T follicular helper cell (primary cell): Measurements from ENCODE around the gene PPL.
"Not testable (repeated sequence)": the region's sequence is repeated elsewhere in the genome, so short reads cannot be mapped to it uniquely, and the experiment has no call there.

Experiments used
- DNase-seq: peaks from one replicate; pipeline ENCODE4 v3.0.0-alpha.2; 2020; ENCODE audit warnings: low read depth

PPL gene

GRCh38 chr16:4960579-4960978 lies 23.6 kb upstream of the PPL start:
- no peak for DNase-seq

- DNase-seq, result no peak
These were observed 21.8 kb upstream of the PPL start for GRCh38 chr16:4958510-4959438.

- peak; percentile 89 for DNase-seq
These were observed 21.0 kb upstream of the PPL start, which contains the start of gene SEC14L5 for GRCh38 chr16:4957720-4958509. Gene SEC14L5, plus strand, starts transcription at chr16:4958330. Its CDS starts 994 bp downstream, at chr16:4959324.

- DNase-seq, result no peak
These were observed 20.4 kb upstream of the PPL start for GRCh38 chr16:4957420-4957719.

GRCh38 chr16:4954714-4955113 lies 17.8 kb upstream of the PPL start:
- DNase-seq, result no peak

GRCh38 chr16:4951583-4951982 lies 14.6 kb upstream of the PPL start:
- DNase-seq, result not testable (repeated sequence)

GRCh38 chr16:4949986-4950385 lies 13.0 kb upstream of the PPL start:
- no peak for DNase-seq

- DNase-seq, result no peak
These were observed 12.2 kb upstream of the PPL start for GRCh38 chr16:4948903-4949766.

GRCh38 chr16:4947722-4948503 lies 11.0 kb upstream of the PPL start:
- DNase-seq, result no peak

GRCh38 chr16:4946917-4947316 lies 10.0 kb upstream of the PPL start:
- no peak for DNase-seq

GRCh38 chr16:4945560-4946502 lies 8.9 kb upstream of the PPL start:
- no peak for DNase-seq

GRCh38 chr16:4944333-4945281 lies 7.7 kb upstream of the PPL start:
- DNase-seq, result no peak

GRCh38 chr16:4942481-4942880 lies 5.5 kb upstream of the PPL start:
- no peak for DNase-seq

- DNase-seq, result no peak
These were observed 3.8 kb upstream of the PPL start for GRCh38 chr16:4940719-4941118.

GRCh38 chr16:4938683-4939030 lies 1.7 kb upstream of the PPL start:
- DNase-seq, result no peak

- DNase-seq, result no peak
These were observed 1.1 kb upstream of the PPL start for GRCh38 chr16:4937782-4938682.

GRCh38 chr16:4936181-4936990 lies 562 bp downstream of the PPL start:
- no peak for DNase-seq
